ENCODE results near the gene POLE3.

DNA sequence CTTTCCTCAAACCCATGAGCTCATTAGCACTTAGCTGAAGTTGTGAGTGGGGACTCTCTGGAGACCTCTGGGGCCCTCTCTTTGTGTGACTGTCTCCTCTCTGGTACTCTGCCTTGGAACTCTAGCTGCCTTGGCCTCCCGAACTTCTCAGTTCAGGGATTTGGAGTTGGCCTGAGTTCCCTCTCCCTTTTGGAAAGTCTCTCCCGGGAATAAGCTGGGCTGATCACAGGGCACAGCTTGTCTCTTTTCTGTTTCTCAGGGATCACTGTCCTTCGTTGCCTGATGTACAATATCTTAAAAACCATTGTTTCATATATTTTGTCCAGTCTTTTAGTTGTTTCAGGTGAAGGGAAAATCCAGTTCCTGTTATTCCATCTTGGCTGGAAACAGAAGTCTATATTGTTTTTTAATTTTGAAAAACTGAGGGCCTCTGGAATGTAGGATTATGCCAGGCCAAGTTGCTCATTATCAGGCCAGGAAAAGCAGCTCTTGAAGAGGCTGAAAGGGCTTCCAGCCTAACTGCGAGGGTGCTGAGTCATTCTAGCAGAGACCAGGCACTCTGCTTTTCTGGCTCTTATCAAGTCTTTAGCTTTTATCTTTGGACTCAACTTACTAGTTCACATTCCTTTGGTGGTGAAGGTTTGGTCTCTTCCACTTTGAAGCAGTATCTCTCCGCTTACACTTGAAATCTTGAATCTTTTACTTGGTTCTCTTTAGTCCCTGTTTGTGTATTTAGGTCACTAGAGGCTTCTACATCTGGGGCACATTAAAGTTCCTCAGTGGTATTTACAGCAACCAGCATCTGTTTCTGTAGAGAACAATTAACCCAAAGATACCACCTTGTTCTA, 44.7 kb upstream of the POLE3 start:
- TF ChIP-seq, protein P1, sequence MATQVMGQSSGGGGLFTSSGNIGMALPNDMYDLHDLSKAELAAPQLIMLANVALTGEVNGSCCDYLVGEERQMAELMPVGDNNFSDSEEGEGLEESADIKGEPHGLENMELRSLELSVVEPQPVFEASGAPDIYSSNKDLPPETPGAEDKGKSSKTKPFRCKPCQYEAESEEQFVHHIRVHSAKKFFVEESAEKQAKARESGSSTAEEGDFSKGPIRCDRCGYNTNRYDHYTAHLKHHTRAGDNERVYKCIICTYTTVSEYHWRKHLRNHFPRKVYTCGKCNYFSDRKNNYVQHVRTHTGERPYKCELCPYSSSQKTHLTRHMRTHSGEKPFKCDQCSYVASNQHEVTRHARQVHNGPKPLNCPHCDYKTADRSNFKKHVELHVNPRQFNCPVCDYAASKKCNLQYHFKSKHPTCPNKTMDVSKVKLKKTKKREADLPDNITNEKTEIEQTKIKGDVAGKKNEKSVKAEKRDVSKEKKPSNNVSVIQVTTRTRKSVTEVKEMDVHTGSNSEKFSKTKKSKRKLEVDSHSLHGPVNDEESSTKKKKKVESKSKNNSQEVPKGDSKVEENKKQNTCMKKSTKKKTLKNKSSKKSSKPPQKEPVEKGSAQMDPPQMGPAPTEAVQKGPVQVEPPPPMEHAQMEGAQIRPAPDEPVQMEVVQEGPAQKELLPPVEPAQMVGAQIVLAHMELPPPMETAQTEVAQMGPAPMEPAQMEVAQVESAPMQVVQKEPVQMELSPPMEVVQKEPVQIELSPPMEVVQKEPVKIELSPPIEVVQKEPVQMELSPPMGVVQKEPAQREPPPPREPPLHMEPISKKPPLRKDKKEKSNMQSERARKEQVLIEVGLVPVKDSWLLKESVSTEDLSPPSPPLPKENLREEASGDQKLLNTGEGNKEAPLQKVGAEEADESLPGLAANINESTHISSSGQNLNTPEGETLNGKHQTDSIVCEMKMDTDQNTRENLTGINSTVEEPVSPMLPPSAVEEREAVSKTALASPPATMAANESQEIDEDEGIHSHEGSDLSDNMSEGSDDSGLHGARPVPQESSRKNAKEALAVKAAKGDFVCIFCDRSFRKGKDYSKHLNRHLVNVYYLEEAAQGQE (IDR thresholded peaks at IDR 0.05; ENCODE audit: insufficient read depth in 1 of 2, low read depth in 2 of 2, low read length in 2 of 2) = no peak
- TF ChIP-seq POLR2AphosphoS5 (IDR thresholded peaks at IDR 0.05; ENCODE audit: low read depth, low read length) = no peak
- TF ChIP-seq TAF1 (IDR thresholded peaks at IDR 0.05; ENCODE audit: borderline replicate concordance, insufficient read depth, low read length) = peak; percentile 30; the same call in 1 of the 2 replicates
- TF ChIP-seq SIN3A (IDR thresholded peaks at IDR 0.05; ENCODE audit: borderline replicate concordance, insufficient read depth, low read length) = no peak
- TF ChIP-seq FOXP2 (optimal IDR thresholded peaks at IDR 0.05; ENCODE audit: borderline replicate concordance, extremely low read depth, extremely low read length, insufficient read depth) = no peak
